Astrocyte (in vitro differentiated cells and primary cell): ENCODE measurements around the gene SHROOM3.

Experiments used
- EZH2 ChIP-seq: IDR thresholded peaks from 2 replicates; pipeline ENCODE4 v1.6.1; 2012; ENCODE audit warnings: mild to moderate bottlenecking, low read length, inconsistent platforms; ENCODE audit not compliant: insufficient read depth
- TF ChIP-seq, protein P1 (sequence below): IDR thresholded peaks from 2 replicates; pipeline ENCODE4 v1.5.1; 2011; ENCODE audit warnings: low read depth, mild to moderate bottlenecking, inconsistent platforms, low read length, moderate library complexity; ENCODE audit not compliant: insufficient read depth

- TF ChIP-seq, protein P1, sequence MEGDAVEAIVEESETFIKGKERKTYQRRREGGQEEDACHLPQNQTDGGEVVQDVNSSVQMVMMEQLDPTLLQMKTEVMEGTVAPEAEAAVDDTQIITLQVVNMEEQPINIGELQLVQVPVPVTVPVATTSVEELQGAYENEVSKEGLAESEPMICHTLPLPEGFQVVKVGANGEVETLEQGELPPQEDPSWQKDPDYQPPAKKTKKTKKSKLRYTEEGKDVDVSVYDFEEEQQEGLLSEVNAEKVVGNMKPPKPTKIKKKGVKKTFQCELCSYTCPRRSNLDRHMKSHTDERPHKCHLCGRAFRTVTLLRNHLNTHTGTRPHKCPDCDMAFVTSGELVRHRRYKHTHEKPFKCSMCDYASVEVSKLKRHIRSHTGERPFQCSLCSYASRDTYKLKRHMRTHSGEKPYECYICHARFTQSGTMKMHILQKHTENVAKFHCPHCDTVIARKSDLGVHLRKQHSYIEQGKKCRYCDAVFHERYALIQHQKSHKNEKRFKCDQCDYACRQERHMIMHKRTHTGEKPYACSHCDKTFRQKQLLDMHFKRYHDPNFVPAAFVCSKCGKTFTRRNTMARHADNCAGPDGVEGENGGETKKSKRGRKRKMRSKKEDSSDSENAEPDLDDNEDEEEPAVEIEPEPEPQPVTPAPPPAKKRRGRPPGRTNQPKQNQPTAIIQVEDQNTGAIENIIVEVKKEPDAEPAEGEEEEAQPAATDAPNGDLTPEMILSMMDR, result no peak
- no peak for TF ChIP-seq EZH2
Measured at GRCh38 chr4:76622126-76622525, 187.1 kb downstream of the SHROOM3 start.
